ENCODE measurements around the gene INPP1.
A peak's percentile ranks its signal among the peaks of the same experiment; 100 is the strongest.
"Not testable (repeated sequence)": the region's sequence is repeated elsewhere in the genome, so short reads cannot be mapped to it uniquely, and the experiment has no call there.

INPP1 gene

DNA sequence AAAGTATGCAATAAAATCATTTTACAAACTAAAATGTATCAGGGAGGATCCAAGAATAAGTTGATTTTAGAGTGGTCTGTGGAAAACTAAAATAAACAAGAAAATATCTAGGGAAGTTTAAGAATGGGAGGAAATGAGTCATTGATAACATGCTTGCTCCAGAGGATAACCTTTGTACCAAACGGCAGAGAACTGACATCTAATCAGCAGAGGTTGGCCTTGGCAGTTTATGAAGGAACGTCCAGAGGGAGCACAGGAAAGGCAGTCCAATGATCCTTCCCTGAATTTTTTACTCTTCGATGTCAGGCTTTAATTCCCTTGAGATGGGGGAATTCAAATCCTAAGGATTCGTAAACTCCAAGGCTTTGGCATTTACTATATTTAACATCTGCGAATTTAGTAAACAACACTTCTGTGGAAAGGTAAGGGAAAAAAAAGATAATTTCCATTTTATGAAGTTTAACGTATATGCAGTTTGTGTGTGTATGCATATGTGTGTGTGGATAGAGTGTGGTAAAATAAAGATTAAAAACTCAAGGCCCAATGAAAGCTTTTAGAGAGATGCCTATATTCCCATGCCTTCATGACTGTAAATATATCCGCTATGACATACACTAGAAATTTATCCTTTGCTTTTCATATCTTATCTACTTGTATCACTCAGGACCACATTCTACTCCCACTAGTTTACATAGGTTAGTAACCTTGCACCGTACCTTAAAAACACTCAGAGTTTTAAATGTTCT lies 8.7 kb upstream of the INPP1 start:
- no peak for DNase-seq

DNA sequence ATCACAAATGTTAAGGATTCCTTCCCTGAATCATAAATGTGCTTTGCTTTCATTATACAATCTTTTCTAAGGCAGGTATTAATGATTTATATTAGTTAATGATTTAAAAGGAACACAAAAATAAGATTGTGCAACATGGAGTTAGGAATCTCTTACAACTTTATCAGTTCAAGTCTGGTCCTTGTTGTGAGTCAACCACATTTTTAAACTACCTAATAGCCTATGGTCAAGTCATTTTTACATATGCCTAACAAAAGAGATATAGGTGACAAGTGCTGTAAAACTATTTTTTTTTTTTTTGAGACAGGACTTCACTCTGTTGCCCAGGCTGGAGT lies 8.2 kb upstream of the INPP1 start:
- DNase-seq = no peak

DNA sequence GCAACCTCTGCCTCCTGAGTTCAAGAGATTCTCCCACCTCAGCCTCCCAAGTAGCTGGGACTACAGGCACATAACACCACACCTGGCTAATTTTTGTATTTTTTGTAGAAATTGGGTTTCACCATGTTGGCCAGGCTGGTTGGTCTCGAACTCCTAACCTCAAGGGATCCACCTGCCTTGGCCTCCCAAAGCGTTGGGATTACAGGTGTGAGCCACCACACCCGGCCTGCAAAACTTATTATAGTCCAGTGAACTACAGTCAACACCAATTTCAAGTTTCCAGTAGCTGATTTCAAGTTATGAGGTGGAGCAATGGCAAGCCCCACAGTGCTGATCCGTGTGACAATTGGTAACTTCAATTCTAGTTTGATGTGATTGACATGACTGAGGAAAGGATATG lies 7.8 kb upstream of the INPP1 start:
- DNase-seq = not testable (repeated sequence)

DNA sequence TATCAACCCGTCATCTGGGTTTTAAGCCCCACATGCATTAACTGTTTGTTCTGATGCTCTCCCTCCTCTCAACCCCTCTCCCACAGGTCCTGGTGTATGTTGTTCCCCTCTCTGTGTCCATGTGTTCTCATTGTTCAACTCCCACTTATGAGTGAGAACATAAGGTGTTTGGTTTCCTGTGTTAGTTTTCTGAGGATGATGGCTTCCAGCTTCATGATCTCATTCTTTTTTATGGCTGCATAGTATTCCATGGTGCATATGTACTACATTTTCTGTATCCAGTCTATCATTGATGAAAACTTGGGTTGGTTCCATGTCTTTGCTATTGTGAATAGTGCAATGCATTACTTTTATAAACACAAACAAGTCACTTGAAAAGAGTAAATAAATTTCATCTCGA lies 7.0 kb upstream of the INPP1 start:
- DNase-seq = no peak

DNA sequence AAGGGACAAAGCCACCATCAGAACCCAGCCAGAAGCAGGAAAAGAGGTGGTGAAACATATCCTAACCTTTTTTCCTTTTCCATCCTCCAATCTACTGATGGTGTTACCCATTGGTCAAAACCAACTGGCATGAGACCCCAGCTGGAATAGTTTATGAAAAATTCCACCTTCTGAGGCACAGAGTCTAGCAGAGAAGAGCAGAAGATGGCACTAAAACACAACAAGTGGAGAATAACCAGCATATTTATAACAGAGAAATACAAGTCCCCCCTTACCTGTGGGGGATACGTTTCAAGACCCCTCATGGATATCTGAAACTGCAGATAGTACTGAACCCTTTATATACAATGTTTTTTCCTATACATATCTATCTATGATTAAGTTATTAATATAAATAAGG lies 4.9 kb upstream of the INPP1 start:
- no peak for DNase-seq

DNA sequence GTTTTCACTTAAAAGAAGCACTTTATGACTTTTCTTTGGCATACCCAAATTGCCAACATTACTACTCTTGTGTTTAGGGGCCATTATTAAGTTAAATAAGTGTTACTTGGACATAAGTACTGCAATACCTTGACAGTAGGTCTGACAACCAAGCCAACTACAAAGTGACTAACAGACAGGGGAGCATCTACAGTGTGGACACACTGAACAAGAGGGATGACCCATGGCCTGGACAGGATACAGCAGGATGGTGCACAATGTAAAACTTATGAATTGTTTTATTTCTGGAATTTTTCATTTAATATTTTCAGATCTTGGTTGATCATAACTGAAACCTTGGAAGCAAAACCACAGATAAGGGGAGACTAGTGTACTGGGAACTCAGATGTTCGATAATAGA lies 4.0 kb upstream of the INPP1 start:
- no peak for DNase-seq

DNA sequence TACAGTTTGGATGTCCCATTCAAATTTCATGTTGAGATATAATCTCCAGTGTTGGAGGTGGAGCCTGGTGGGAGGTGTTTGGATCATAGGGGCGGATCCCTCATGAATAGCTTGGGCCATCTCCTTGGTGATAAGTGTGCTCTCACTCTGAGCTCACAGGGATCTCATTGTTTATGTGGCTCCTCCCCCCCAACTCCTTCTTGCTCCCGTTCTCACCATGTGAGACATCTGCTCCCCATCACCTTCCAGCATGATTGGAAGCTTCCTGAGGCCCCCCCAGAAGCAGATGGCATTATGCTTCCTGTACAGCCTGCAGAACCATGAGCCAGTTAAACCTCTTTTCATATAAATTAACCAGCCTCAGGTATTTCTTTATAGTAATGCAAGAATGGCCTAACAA lies 3.0 kb upstream of the INPP1 start:
- peak; percentile 7 to 46 for DNase-seq

DNA sequence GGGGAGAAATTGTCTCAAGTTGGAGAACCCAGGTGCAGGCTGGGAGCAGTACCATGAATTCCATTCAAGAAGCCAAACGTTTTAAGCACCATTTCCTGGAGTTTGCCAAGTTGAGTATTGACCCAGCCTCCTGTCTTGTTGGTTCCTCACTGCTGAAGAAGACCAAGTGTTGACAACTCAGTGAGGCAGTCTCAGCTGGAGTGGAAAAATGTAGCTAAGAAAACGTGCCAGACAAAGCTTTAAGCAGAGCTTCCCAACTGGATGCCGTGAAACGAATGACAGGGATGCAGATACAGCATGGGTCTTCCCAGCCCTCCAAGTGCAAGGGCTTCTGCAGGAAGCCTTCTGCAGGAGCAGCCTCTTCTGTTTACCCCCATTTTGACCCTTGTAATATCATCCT lies 778 bp upstream of the INPP1 start:
- DNase-seq = no peak

DNA sequence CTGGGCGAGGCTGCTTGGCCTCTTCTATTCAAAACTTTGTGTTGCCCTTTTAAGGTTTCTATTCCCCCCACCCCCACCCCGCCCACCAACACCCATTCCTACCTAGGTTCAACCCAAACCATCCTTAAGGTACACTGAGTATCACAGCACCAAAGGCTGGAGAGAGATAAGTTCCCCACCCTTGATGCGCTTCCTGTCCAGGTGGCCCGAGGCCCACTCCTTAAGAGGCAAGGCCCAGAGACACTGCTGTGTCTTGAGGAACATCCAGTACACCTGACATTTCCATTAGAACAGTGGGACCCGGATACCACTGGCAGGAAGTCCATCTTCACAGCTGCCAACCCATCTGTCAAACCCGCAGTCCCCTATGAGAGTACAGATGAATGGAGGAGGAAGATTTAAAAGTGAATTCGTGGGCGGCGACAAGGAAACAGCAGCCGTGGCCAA lies 277 bp upstream of the INPP1 start:
- DNase-seq = no peak

DNA sequence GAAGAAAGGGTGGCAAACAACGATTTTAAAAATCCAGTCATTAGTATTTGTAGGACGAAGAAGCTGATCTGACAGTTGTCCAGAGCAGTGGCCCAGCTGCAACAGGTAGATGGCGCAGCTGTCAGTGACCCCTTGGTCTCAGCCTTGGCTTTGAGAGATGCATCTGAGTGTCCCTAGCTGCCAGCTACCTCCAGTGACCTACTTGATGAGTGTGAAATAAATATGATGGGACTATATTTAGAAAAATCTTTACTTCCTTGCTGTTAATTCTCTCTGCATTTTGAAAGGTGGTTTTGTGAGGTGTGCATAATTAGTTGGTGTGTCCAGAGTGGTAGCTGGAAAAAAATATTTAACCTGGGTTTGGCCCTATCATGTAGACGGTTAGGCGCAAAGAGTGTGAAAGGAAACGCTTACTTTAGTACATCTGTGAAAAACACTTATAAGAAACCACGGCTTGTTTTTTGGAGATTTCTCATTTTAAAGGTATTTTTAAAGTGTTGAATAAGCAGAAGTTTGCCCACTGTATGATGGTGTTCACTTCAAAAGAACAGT lies 963 bp downstream of the INPP1 start:
- DNase-seq = peak; percentile 17 to 66

DNA sequence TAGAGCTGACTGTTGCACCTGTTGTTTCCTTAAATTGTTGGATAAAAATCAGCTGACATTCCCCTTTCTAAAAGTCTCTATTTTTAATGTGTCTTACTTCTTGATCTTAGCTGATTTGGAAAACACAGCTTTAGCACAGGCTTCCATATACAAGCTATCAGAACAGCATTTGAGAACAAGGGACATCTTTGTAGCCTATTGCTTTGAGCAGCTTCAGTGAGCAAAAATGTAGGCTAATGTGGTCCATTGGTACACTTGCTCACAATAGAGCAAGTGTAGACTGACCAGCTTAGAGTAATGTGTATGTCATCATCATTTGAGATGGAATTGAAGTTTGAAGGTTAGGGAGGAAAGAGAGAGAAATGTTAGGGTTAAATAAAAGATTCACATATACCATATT lies 7.0 kb downstream of the INPP1 start:
- no peak for DNase-seq

DNA sequence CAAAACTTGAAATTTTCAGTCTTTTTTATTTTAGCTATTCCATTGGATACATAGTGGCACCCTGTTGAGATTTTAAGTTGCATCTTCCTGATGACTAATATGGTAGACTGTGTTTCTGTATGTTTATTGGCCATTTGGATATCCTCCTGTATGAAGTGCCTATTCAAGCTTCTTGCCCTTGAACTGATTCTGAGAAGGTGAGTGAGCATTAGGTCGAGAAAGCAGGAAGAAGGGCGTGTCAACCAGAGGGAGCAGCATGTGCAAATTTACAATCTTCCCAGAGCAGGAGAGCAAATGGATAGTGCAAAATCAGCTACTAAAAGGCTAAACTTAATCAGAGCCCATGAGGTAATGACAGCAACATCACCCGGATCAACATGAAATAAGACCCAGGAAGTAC lies 8.6 kb downstream of the INPP1 start:
- no peak for DNase-seq

DNA sequence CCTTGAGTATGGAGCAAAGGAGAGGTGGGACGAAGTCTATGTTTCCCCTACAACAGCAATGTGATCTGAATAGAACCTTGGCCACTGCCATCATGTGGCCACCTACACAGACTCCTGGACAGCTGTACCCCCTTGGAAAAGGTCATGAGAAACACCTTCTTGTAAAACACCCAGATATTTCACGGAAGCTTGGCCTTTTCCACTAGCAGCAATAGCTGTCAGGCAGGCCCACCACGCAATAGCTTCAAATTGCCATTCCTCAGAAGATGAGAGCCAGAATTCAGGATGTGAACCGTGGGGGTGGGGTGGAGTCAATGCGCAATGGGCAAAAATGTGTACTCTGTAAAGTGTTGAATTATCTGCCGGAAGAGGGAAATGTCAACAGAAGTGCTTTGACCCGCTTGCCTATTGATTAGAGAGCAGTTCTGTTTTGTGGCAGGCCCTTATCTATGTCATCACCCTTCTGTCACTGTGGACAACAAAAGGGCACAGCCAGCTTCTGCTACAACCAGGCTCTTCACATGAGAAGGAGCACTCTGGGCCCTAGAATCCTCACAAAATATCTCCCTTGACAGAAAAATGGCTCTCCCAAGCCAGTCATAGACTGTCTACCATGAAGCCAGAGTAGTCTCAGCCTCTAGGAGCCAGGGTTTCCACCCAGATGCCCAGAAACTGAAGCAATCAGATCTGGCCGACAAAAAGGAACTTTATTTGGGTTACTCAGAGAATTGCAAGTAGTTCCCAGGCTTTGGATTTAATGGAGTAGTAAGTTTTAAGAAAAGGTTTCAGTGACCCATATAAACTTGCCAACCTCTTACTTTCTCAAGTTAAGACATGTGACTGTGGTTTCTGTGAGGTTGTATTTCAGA lies 9.5 kb downstream of the INPP1 start:
- DNase-seq = no peak

DNA sequence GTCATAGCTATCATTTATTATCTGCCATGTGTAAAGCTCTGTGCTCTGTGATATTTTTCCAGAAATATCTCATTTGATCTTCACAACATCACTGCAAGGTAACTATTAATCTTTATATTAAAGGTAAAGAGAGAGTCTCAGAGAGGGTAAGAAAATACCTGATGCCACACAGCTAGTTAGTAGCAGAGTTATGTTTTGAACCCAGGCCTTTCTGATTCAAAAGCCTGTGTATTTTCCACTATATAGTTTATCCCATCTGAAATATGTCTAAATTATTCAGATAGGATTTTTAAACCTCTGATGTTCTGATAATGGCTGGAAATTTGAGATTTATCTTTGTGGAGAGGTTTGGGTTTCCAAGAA lies 10.1 kb downstream of the INPP1 start:
- DNase-seq = no peak

DNA sequence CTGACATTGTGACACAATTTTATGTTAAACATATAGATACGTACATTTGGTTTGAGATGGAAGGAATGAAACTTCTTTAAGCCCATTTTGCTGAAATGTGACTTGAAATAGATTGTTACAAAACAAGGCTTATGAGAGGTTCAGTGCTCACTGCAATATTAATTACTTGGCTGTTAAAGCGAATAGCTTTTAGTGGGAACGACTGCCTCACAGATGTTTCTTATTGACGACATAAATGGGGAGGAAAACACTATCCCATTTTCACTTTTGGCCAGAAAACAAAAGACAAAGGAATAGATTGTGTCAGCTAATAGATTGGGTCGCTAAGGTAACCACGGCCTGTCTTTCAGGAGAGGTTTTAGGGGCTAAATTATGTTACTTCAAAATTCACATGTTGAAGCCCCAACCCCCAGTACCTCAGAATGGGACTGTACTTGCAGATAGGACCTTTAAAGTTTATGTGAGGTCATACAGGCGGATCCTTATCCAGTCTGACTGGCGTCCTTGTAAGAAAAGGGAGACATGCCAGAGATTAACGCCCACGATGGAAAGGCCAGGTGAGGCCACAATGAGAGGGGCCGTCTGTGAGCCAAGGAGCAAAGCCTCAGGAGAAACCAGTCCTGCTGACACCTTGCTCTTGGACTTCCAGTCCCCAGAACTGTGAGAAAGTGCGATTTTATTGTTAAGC lies 10.8 kb downstream of the INPP1 start:
- DNase-seq = no peak

DNA sequence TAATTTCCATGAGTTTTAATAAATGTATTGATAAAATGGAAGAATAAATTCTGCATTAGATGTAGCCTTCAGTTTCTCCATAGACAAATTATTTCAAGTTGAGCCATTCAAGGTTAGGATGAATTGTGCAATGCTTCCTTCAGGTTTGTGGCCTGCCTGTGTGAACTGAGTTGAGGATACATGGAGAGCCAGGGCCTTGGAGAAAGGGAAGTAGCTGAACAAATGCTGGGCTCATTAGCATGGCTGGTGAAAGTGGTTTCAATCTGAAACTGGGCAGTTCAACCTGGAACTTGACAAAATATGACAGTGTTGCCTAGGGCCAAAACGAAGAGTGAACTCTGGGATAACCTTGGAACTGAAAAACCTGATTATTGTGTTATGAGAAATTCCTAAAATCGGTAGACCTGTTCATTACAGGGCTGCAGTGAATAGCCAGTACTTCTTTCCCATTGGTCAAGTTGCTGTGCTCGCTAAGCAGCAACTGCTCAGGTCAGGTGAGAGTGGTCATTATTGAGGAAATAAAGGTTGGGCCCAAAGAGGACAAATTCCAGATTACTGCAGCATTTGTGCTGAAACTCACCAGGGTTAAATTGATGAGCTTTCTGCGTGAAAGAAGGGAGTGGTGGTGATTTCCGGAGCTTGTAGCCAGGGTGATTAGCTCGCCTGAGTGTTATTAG lies 12.7 kb downstream of the INPP1 start:
- no peak for DNase-seq

DNA sequence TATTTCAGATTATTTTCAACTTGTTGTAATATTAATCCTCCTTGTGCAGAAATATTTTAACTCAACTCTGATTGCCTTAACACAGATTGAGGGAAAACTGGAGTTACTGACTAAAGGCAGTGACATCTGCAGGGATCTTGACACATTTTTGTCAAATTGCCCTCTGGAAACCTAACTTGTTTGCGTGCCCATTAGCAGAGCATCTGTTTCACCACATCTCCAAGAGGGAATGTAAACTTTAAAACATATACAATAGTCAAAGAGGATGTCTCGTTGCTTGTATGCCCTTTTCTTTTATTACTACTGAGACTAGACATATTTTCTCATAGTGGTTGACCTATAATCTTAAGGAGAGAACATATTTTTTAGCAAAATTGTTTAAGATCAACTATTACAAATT lies 14.2 kb downstream of the INPP1 start:
- peak in 1 of 2 experiments; percentile 31 for DNase-seq

DNA sequence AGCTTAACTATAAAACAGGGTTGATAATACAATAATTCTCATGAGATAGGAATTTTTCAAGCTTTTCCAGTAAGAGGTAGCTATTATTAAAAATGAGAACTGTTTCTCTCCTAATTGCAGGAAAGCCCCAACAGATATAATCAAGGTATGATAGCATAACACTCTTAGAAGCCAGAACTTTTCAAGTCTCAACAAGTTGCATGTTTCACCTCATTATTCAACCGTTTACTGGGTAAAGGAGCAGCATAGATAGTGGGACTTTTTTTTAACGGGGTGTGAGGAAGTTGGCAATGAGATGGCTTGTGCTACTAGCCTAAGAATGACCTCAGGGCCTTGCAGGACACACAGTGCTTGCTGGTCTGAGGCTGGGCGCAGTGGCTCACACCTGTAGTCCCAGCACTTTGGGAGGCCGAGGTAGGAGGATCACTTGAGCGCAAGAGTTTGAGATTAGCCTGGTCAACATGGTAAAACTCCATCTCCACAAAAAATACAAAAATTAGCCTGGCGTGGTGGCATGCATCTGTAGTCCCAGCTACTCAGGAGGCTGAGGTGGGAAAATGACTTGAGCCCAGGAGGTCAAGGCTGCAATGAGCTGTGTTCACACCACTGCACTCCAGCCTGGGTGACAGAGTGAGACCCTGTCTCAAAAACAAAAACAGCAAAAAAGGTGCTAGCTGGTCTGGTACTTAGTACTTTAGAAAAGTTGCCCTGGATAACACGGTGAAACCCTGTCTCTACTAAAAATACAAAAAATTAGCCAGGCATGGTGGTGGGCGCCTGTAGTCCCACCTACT lies 15.5 kb downstream of the INPP1 start:
- not testable (repeated sequence) for DNase-seq

DNA sequence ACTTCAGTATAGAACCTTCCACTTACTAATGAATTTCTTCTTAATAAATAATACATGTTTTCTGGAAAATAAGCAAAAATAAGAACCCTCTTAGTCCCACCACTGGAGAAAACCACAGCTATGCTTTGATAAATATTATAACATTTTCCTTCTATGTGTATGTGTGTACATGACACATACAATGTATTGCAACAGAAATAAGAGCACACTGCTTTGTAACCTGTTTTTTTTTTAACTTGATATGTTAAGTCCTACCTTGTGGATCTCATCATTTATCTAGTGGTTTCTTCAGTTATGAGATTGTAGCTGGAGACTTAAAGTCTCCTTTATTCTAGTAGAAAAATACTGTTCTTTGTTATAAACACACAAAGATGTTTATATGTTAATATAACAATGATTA lies 17.2 kb downstream of the INPP1 start:
- no peak for DNase-seq

DNA sequence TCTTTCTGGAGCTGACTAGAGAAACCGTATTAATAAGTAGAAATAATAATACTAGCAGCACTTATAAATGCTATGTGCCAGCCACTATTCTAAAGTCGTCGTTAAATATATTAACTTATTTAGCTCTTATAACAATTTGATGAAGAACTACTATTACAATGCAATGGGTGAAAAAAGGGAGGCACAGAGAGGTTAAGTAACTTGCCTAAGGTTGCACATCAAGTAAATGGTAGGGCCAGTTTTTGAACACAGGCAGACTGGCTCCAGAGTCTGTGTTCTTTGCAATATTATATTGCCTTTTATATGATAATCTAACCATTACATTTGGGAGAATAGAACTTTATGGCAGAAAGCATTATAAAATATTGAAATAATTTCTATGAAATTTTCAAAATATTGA lies 17.6 kb downstream of the INPP1 start:
- DNase-seq = no peak

DNA sequence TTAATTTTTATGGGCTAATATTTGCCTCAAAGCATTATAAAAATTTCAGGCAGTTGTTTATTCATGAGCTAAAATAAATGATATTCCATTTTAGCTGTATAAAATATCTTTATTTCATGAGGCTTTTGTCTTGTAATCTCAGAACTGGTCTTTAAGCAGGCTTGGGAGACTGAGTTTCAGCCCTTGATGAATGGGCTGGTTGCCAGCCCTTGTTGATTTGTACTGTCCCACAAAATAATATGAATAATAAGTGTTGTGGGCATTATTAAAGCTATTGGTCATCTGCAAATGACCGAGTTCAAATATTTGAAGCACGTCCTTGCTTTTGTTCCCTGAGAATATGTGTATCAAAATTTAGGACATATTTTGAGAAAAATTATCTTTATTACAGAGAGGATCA lies 18.2 kb downstream of the INPP1 start:
- no peak for DNase-seq

DNA sequence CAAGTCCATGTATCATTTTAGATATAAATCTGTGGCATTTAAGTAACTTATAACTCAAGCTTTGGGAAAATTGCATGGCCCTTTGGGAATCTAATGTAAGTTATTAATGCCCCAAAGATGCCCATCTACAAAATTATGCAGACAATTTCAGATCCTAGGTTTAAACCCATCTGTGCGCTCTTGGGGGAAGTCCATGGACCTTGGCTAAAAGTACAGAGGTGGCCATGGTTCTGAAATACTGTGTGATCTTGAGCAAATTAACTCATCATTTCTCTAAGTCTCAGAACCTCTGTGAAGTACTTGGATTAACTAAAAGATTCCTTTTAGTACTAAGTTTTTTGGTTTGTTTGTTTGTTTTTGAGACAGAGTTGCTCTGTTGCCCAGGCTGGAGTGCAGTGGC lies 19.5 kb downstream of the INPP1 start:
- no peak for DNase-seq
